Mucosa of descending colon (tissue), 3 donors: ENCODE data around the gene SYT8. TPM values are rescaled to one million over a fixed set of nuclear protein-coding genes. Genes with fewer than 3 reads are reported as not detected.
"Not testable (repeated sequence)": the region's sequence is repeated elsewhere in the genome, so short reads cannot be mapped to it uniquely, and the experiment has no call there.

Experiments used
- ATAC-seq: fragments of 200-7000 bp; cut with Tn5 transposase; one replicate; pipeline ENCODE4 v1.9.1; 2020; ENCODE audit warnings: mild to moderate bottlenecking, moderate library complexity
- DNase-seq, 3 donors: peaks; one replicate each; pipeline ENCODE4 v3.0.0-alpha.2; 2020
- H3K36me3 ChIP-seq: fragments of 200-600 bp; one replicate; pipeline ENCODE4 v1.8.0; 2021; ENCODE audit warnings: low read depth, mild to moderate bottlenecking
- H3K4me1 ChIP-seq: fragments of 200-600 bp; one replicate; pipeline ENCODE4 v1.8.0; 2021; ENCODE audit warnings: low read depth, mild to moderate bottlenecking
- H3K4me3 ChIP-seq: fragments of 200-600 bp; one replicate; pipeline ENCODE4 v1.8.0; 2021; ENCODE audit warnings: mild to moderate bottlenecking
- H3K9me3 ChIP-seq: fragments of 200-600 bp; one replicate; pipeline ENCODE4 v1.8.0; 2021; ENCODE audit warnings: mild to moderate bottlenecking
- intact Hi-C, 2 donors: fragments of 100-400 bp; cut with DNase I in 1 of 2; cut with micrococcal nuclease in 1 of 2; formaldehyde crosslinking; loops; one replicate each; pipeline versions ENCODE4 v1.11.0 to v1.11.1; 2022; cut with DNase I, micrococcal nuclease
- total RNA-seq, 3 donors: library from RNA; stranded (reverse); fragmentation: NEBNext Ultra II Directional in 2 of 3; extraction: Animal tissue kit (Norgen Biotek cat#: 25700) in 2 of 3; gene quantifications; one replicate each; pipeline versions ENCODE4 v1.2.1 to v1.2.4, GENCODE V29; 2021 to 2023
- TF ChIP-seq, protein P1 (sequence below): fragments of 200-600 bp; IDR thresholded peaks from one replicate; pipeline ENCODE4 v1.8.0; 2022; ENCODE audit warnings: antibody characterized with exemption, mild to moderate bottlenecking
- donor health status: DM: no; HTN: no; CAD: no; lungs with moderate emphysema.
- donor health status: DM: no; HTN: no; CAD: no.
- donor health status: DM: no; HTN: yes; CAD: no.

Gene SYT8
- total RNA-seq, 3 donors from 2014 or later, result 0.98 to 2.4 (median 2.1) TPM

DNA sequence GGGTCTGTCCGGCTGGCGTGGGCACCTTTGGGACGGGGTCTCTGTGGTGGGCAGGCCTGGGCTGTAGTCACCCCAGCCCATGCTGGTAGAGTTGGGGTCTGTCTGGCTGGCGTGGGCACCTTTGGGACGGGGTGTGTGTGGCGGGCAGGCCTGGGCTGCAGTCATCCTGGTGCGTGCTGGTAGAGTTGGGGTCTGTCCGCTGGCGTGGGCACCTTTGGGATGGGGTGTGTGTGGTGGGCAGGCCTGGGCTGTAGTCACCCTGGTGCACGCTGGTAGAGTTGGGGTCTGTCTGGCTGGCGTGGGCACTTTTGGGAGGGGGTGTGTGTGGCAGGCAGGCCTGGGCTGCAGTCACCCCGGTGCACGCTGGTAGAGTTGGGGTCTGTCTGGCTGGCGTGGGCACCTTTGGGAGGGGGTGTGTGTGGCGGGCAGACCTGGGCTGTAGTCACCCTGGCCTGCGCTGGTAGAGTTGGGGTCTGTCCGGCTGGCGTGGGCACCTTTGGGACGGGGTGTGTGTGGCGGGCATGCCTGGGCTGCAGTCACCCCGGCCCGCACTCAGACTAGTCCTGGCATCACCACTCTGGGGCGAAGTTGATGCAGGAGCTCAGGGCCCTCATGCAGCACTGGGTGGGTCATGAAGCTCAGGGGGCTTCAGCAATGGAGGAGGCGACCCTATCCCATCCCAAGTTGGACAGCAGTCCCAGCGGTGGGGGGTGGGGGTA is 37.6 kb downstream of the SYT8 start:
- TF ChIP-seq, protein P1, sequence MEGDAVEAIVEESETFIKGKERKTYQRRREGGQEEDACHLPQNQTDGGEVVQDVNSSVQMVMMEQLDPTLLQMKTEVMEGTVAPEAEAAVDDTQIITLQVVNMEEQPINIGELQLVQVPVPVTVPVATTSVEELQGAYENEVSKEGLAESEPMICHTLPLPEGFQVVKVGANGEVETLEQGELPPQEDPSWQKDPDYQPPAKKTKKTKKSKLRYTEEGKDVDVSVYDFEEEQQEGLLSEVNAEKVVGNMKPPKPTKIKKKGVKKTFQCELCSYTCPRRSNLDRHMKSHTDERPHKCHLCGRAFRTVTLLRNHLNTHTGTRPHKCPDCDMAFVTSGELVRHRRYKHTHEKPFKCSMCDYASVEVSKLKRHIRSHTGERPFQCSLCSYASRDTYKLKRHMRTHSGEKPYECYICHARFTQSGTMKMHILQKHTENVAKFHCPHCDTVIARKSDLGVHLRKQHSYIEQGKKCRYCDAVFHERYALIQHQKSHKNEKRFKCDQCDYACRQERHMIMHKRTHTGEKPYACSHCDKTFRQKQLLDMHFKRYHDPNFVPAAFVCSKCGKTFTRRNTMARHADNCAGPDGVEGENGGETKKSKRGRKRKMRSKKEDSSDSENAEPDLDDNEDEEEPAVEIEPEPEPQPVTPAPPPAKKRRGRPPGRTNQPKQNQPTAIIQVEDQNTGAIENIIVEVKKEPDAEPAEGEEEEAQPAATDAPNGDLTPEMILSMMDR, result no peak
- intact Hi-C loops, result no loop called here
- Histone ChIP-seq H3K4me1 (peaks cover 8% of the 10 kb centered on the region), H3K9me3 (no peaks in the 10 kb centered on the region), H3K4me3 (no peak overlapping the region), H3K36me3 (no peaks in the 10 kb centered on the region)
- ATAC-seq (no peak), DNase-seq (peak in 1 of 3 donors; percentile 46)

DNA sequence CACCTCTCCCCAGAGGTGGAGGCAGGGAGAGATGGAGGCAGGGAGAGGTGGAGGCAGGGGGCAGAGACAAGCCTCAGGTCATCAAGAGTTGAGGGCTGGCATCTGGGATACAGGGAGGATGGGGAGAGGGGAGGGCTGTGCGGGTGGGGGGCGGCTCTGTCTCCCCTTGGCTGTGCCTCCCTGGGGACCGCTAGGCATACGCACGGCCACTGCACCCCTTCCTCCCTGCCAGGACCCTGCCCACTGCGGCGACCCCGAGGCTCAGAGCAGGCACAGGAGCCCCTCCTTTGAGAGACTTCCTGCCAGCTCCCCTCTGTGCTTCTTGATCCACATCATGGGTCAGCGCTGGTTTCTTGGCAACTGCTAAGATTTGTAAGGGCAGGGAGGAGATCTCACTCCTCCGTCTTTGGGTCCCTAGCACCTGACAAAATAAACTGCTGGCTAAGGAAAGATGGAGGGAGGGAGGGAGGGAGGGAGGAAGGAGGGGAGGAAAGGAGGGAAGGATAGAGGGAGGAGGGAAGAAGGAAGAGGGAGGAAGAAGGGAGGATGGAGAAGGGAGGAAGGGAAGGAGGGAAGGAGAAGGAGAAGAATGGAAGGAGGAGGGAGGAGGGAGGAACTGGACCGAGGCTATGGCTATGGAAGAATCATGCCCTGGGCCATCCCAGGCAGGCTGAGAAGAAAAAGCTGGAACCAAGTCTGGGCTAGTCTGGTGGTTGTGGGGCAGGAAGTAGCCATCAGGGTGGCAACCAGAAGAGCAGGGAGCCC is 38.4 kb downstream of the SYT8 start:
- intact Hi-C loops, result no loop called here
- Histone ChIP-seq H3K4me1 (peaks cover 7% of the 10 kb centered on the region), H3K36me3 (no peaks in the 10 kb centered on the region), H3K9me3 (no peaks in the 10 kb centered on the region), H3K4me3 (no peak overlapping the region)
- TF ChIP-seq, protein P1, result no peak
- ATAC-seq, result no peak
- peak in 2 of 3 donors; percentile 21 to 49 for DNase-seq

DNA sequence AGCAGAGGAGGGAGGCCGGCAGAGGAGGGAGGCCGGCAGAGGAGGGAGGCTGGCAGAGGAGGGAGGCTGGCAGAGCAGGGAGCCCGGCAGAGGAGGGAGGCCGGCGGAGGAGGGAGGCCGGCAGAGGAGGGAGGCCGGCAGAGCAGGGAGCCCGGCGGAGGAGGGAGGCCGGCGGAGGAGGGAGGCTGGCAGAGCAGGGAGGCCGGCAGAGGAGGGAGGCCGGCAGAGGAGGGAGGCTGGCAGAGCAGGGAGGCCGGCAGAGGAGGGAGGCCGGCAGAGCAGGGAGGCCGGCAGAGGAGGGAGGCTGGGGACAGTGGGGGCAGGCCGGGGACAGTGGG is 39.0 kb downstream of the SYT8 start:
- H3K9me3 ChIP-seq, H3K4me1 ChIP-seq, ATAC-seq, H3K36me3 ChIP-seq, intact Hi-C loops, H3K4me3 ChIP-seq: not testable (repeated sequence)
- peak in 1 of 3 donors; percentile 15 for DNase-seq

DNA sequence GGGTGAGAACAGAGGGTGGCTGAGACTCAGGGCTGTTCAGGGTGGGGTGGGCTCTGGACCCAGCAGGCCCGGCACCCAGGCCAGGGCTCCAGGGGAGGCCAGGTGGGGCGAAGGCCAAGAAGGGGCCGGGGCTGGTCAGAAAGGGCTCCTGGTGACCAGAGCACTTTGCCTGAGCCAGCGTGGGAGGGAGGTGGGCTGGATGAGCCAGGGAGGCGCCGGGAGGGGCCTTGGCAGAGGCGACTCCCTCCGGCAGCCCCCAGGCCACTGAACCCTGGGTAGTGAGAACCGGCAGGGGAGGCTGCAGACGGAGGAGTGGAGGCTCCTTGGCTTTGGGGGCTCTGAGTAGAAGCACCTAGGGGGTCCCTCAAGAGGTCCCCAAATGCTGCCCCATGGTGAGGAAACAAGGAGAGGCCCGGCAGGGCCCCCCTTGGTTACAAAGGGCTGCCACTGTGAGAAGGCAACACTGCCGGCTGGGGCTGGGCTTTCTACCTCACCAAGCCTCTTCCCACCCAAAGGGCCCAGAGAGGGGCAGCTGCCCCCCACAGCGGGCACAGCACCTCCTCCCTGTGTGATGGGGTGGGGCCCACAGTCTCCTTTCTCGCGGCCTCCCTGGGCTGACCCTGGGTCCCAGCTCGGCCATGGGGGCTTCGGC is 39.8 kb downstream of the SYT8 start:
- H3K4me1 ChIP-seq, intact Hi-C loops, H3K36me3 ChIP-seq, ATAC-seq, H3K9me3 ChIP-seq, H3K4me3 ChIP-seq: not testable (repeated sequence)
- DNase-seq, result peak in 2 of 3 donors; percentile 31 to 52

DNA sequence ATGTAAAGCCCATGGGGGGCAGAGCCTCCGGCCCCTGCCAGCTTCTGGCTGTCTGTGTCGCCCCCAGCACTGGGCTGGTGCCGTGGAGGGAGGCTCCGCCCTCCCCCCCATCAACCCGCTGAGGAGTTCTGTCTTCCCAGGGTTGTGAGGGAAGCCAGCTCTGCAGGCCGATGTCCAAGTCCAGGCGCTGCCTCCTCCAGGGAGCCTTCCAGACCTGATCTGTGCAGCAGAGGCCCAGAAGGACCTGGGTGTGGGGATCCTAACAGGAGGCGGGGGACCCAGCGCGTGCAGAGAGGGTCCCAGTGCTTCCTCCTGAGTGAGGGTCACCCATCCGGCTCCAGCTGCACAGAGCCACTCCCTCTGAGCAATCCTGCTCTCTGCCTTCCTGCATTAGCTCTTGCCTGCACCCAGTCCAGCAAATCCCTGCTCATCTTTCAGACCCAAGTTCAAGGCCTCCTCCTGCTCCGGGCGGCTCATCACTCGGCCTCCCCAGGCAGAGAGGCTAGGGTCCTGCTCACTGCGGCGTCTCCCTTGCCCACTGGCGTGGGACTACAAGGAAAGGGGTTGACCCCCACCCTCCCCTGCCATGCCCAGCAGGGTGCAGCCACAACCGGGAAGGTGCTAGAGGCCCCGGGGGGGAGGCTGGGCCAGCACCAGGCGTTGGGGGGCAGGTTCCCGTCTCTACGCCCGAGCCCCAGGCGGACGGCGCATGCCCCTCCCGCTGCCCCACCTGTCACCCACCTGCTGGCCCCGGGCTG is 40.5 kb downstream of the SYT8 start:
- Histone ChIP-seq H3K36me3 (no peaks in the 10 kb centered on the region), H3K4me1 (peaks cover 7% of the 10 kb centered on the region), H3K9me3 (no peaks in the 10 kb centered on the region), H3K4me3 (no peak overlapping the region)
- DNase-seq, result peak in 2 of 3 donors; percentile 45 to 59
- no peak for ATAC-seq
- TF ChIP-seq, protein P1, result no peak
- intact Hi-C loops, result no loop called here

DNA sequence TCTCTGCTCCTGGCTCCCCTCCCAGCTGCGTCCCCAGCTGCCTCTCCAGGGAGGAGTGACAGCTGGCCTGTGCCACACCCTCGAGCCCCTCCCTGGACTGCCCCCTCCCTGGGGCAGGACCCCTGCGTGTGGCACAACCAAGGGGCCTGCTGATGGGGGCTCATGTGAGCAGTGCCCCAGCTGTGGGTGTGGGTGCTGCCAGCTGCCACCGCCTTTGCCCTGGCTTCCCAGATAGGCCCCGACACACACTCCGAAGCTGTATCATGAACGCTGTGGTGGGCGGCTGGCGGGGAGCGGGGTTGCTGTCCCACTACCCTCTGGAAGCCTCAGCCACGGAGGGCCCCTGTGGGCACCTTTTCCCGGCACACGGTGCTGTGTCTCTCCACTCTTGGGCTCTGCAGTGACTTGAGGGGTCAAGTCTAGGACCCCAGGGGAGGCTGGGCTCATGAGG is 41.1 kb downstream of the SYT8 start:
- H3K4me1 ChIP-seq, H3K4me3 ChIP-seq: not testable (repeated sequence)

More for the DNA sequence above, 41.1 kb downstream of the SYT8 start:
- H3K36me3 ChIP-seq, H3K9me3 ChIP-seq, intact Hi-C loops, ATAC-seq: not testable (repeated sequence)
- DNase-seq, result peak in 1 of 3 donors; percentile 23
